ENCODE measurements around the gene CAMTA1. TPM values are rescaled to one million over a fixed set of nuclear protein-coding genes. Genes with fewer than 3 reads are reported as not detected.

CAMTA1 gene
- total and polyA plus RNA-seq, 2 experiments from 2014 or later = 213 to 341 TPM

DNA sequence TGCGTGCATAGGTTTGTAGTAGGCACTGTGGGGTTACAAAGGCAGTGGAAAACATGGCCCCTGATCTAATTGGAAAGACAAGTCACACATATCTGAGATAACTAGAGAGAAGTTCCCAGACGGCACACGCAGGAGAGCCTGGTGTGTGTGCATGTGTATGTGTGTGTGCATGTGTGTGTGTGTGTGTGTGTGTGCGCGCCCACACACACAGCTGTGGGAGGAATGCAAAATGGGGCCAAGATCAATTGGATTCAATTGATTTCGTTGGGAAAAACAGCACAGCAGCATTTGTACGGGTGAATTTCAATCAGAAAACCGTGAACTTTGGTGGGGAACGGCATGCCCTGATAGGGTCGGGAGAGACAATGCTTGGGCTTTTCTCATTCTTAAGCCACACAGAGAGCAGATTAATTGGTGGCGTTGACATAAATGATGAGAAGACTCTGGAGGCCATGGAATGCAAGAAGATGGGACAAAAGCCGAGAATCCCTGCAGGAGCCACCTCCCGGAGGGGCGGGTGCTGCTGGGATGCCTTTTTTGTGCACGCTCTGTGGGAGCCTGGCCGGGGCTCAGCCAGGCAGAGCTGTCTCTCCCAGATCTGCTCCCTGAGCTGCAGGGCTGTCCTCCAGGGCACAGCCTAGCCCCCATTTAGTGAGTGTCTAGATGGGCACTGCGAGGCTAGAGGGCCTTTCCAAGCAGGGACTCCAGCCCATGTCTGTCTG, 322.0 kb downstream of the CAMTA1 start:
- TF ChIP-seq, protein P1, sequence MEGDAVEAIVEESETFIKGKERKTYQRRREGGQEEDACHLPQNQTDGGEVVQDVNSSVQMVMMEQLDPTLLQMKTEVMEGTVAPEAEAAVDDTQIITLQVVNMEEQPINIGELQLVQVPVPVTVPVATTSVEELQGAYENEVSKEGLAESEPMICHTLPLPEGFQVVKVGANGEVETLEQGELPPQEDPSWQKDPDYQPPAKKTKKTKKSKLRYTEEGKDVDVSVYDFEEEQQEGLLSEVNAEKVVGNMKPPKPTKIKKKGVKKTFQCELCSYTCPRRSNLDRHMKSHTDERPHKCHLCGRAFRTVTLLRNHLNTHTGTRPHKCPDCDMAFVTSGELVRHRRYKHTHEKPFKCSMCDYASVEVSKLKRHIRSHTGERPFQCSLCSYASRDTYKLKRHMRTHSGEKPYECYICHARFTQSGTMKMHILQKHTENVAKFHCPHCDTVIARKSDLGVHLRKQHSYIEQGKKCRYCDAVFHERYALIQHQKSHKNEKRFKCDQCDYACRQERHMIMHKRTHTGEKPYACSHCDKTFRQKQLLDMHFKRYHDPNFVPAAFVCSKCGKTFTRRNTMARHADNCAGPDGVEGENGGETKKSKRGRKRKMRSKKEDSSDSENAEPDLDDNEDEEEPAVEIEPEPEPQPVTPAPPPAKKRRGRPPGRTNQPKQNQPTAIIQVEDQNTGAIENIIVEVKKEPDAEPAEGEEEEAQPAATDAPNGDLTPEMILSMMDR (IDR thresholded peaks at IDR 0.05; ENCODE audit: low read depth, low read length) = no peak
- no peak overlapping the region for H3K4me3 ChIP-seq
- no peak overlapping the region for H3K27ac ChIP-seq
- no peaks in the 10 kb centered on the region for H3K9me3 ChIP-seq (ENCODE audit: low read depth)
- DNase-seq (ENCODE audit: low read depth in 1 of 2, low spot score in 1 of 2) = no peak
- H3K36me3 ChIP-seq = no peaks in the 10 kb centered on the region
- H3K4me1 ChIP-seq (ENCODE audit: low read depth) = peaks cover 12% of the 10 kb centered on the region
- H3K27me3 ChIP-seq = no peaks in the 10 kb centered on the region

DNA sequence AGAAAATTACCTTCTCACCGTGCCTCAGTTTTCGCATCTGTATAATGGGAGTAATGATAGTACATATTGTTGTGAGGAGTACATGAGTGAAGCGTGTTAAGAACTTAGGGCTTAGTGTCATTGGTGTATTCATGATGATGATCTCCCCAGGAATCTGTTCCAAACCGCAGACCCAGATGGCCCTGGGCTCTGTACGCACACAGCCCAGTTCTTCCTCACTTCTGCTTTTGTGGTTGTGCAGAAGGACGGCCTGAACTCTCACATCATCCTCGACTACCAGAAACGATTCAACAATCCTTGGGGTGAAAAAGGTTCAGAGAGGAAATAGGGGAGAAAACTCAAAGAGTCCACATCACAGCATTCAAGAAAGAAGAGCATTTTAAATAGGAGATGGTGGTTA, 323.0 kb downstream of the CAMTA1 start:
- Histone ChIP-seq H3K27ac (no peak overlapping the region), H3K36me3 (no peaks in the 10 kb centered on the region), H3K4me3 (no peak overlapping the region), H3K4me1 (ENCODE audit: low read depth) (peaks cover 12% of the 10 kb centered on the region), H3K27me3 (no peaks in the 10 kb centered on the region), H3K9me3 (ENCODE audit: low read depth) (no peaks in the 10 kb centered on the region)
- no peak for DNase-seq (ENCODE audit: low read depth in 1 of 2, low spot score in 1 of 2)
- TF ChIP-seq, protein P1 (IDR thresholded peaks at IDR 0.05; ENCODE audit: low read depth, low read length) = no peak

DNA sequence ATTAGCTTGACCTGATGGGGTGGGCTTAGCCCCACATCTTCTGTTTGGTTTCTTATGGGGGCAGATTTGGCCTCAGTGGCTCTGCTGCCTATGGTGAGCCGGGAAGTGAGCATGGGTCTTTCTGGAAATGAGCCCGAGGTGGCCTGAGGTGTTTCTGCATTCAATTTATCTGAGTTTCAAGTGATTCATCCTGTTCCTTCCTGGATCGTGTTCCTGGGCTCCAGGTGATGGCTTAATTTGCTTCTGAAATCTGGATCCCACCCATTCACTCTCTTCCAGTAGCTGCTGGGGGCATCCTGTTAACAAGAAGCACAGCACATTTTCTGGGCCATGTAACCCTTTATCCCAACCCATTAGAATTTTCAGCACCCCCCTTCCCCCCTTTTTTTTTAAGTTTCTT, 324.6 kb downstream of the CAMTA1 start:
- DNase-seq (ENCODE audit: low read depth in 1 of 2, low spot score in 1 of 2) = no peak
- H3K27ac ChIP-seq = no peak overlapping the region
- H3K4me3 ChIP-seq = no peak overlapping the region
- H3K27me3 ChIP-seq = no peaks in the 10 kb centered on the region
- H3K4me1 ChIP-seq (ENCODE audit: low read depth) = peaks cover 8% of the 10 kb centered on the region
- no peaks in the 10 kb centered on the region for H3K36me3 ChIP-seq
- TF ChIP-seq, protein P1 (IDR thresholded peaks at IDR 0.05; ENCODE audit: low read depth, low read length) = no peak
- H3K9me3 ChIP-seq (ENCODE audit: low read depth) = no peaks in the 10 kb centered on the region

DNA sequence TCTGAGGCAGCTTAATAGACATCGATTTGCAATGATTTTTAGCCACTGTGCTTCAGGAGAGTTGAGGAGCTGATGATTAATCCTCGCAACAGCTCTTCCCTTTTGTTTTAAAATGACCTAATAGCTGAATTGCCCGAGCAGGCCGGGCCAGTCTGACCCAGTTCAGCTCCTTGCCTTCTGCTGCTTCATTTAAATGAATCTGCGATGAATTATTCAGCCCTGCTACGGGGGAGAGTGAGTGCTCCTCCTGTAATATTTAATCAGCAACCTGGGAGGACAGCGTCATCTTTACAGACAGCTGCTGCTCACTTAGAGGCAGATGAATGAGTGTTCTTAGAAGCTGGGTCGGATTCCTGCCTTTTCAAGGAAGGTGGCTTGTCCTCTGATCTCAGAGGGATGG, 325.1 kb downstream of the CAMTA1 start:
- TF ChIP-seq, protein P1 (IDR thresholded peaks at IDR 0.05; ENCODE audit: low read depth, low read length) = no peak
- Histone ChIP-seq H3K27ac (no peak overlapping the region), H3K9me3 (ENCODE audit: low read depth) (no peaks in the 10 kb centered on the region), H3K36me3 (no peaks in the 10 kb centered on the region), H3K4me1 (ENCODE audit: low read depth) (peaks cover 6% of the 10 kb centered on the region), H3K4me3 (no peak overlapping the region), H3K27me3 (no peaks in the 10 kb centered on the region)
- DNase-seq (ENCODE audit: low read depth in 1 of 2, low spot score in 1 of 2) = no peak

DNA sequence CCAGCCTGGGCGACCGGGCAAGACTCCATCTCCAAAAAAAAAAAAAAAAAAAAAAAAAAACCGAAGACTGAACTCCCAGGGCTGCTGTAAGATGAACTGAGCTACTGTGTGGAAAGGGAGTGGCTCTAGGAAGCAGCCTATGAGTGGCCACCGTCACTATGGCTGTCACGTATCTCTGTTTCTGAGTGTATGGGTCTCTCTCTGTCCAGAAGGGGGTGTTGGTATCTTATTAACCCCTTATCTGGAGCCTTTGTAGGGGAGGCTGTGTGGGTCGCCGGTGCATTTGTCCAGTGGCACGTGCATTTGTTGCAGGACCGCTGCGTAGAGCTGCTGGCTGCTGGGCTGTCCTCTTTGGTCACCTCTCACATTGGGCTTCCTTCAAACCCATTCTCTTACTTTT, 326.6 kb downstream of the CAMTA1 start:
- no peaks in the 10 kb centered on the region for H3K4me1 ChIP-seq (ENCODE audit: low read depth)
- TF ChIP-seq, protein P1 (IDR thresholded peaks at IDR 0.05; ENCODE audit: low read depth, low read length) = no peak
- H3K27me3 ChIP-seq = no peaks in the 10 kb centered on the region
- no peak overlapping the region for H3K27ac ChIP-seq
- DNase-seq (ENCODE audit: low read depth in 1 of 2, low spot score in 1 of 2) = no peak
- H3K36me3 ChIP-seq = no peaks in the 10 kb centered on the region
- H3K4me3 ChIP-seq = no peak overlapping the region
- no peaks in the 10 kb centered on the region for H3K9me3 ChIP-seq (ENCODE audit: low read depth)

Data from cardiac muscle cell (in vitro differentiated cells and primary cell).